HG03469 (cell line): Measurements from ENCODE around the gene ST6GALNAC2.
"Not testable (repeated sequence)": the region's sequence is repeated elsewhere in the genome, so short reads cannot be mapped to it uniquely, and the experiment has no call there.

Source experiments
- ATAC-seq: cut with Tn5 transposase; IDR thresholded peaks from one replicate; pipeline ENCODE4 v1.9.1; 2021; ENCODE audit warnings: mild to moderate bottlenecking, moderate library complexity, moderate number of reproducible peaks; ENCODE audit not compliant: unreplicated experiment

Gene ST6GALNAC2

DNA sequence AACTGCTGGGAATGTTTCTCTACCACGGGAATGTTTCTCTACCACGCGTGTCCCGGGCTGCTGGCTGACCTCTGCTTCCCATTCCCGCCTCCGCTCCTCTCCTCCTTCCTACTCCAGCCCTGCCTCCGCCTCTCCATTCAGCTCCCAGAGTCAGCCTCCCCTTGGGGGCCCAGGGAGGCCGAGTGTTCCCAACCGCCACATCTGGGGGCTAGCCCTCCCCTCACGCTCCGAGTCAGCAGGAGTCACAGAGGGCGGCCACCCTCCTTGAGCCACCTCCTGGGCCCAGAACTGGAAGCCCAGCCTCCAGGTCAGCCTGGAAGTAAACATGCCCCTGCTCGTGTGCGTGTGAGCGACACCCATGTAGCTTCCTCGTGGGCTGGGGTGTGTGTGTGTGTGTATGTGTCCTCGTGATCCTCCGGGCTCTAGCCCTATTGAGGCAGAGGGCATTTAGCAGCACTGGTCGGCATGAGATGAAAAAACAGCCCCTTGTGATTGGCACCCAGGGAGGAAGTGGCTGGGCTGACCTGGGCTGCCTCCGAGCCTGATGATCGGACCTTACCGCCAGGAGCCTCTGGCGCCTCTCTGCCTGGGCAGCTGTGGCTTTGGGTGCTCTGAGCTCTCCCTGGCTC, 55.5 kb downstream of the ST6GALNAC2 start:
- ATAC-seq, result no peak

GRCh38 chr17:76529224-76530094, 56.2 kb downstream of the ST6GALNAC2 start:
- ATAC-seq, result no peak

- ATAC-seq, result no peak
Observed at GRCh38 chr17:76528528-76529223, 57.0 kb downstream of the ST6GALNAC2 start.

DNA sequence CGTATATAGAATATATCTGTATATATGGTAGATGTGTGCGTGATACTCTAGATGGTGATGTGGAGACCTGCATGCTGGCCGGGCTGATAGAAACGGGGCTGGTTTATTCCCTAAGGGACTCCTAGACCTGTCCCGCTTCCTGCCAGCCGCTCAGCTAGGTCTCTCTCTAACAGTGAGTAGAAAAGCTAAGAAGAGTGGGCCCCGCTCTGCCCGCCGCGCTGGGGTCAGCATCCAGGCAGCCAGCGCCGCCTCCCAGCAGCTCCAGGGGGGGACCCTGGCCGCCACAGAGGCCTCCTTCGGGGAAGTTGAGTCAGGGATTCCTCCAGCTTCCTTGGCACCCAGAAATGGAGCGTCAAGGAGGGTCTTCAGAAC, 57.5 kb downstream of the ST6GALNAC2 start:
- ATAC-seq, result no peak

GRCh38 chr17:76527430-76528111, 58.1 kb downstream of the ST6GALNAC2 start:
- ATAC-seq, result no peak

DNA sequence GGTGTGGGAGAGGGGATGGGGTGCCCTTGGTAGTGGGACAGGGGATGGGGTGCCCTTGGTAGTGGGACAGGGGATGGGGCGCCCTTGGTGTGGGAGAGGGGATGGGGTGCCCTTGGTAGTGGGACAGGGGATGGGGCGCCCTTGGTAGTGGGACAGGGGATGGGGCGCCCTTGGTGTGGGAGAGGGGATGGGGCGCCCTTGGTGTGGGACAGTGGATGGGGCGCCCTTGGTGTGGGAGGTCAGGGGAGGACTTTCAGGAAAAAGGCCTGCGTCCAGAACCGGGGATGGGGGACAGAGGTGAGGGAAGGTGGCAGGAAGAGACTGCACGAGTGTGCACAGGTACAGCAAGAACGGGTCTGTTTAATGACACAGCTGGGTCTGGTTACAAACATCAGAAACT, 58.6 kb downstream of the ST6GALNAC2 start:
- ATAC-seq, result not testable (repeated sequence)

DNA sequence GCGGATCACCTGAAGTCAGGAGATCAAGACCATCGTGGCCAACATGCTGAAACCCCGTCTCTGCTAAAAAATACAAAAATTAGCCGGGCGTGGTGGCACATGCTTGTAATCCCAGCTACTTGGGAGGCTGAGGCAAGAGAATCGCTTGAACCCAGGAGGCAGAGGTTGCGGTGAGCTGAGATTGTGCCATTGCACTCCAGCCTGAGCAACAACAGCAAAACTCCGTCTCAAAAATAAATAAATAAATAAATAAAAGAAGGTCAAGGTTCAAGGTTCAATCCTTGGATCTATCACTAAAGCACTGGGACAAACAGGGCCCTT, 60.2 kb downstream of the ST6GALNAC2 start:
- not testable (repeated sequence) for ATAC-seq

- ATAC-seq, result no peak
Observed at GRCh38 chr17:76524598-76525512, 60.8 kb downstream of the ST6GALNAC2 start.

DNA sequence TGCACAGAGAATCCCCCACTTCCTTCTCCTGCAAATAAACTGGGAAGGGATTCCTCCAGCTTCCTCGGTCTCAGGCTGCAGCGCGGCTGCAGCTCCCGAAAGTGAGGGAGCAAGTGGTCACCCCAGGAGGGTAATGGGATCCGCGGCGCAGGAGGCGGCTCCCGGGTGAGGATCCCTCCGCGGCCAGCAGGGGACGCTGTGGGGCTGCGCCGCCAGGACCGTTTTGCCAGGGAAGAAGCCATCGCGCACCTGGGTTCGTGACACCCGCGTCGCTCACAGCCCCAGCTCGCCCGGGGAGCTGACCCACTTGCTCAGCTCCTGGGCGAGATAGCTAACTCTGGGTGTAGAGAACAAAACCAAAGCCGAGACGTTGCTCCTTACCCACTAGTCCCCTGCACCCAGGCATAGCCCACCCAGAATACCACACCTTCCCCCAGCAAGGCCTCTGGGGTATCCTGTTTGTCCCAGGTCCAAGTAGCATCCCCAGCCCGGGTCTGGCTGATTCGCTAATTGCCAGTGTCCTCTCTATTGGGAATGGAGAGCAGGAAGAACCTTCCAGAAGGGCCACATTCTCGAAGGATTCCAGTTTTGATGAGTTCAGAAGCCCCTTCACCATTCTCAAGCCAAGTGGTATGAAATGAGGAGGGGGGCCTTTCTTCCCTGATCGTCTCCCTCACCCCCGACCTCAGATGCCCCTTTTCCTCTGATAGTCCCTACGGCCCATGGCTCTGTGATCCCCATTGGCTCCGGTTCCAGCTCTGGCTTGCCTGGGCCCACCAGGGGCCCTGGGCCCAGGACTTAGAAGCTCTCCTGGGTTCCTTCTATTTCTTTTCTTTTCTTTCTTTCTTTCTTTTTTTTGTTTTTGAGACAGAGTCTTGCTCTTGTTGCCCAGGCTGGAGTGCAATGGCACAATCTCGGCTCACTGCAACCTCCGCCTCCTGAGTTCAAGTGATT, 62.3 kb downstream of the ST6GALNAC2 start:
- no peak for ATAC-seq

DNA sequence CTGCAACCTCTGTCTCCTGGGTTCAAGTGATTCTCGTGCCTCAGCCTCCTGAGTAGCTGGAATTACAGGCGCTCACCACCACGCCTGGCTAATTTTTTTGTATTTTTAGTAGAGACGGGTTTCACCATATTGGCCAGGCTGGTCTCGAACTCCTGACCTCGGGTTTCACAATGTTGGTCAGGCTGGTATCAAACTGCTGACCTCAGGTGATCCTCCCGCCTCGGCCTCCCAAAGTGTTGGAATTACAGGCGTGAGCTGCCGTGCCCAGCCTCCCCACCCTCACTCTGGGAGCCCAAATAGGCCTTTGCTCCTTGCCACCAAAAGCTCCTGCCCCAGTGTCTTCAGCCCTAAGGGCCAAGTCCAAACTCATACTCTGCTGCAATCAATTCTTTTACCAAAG, 64.0 kb downstream of the ST6GALNAC2 start:
- ATAC-seq, result not testable (repeated sequence)

DNA sequence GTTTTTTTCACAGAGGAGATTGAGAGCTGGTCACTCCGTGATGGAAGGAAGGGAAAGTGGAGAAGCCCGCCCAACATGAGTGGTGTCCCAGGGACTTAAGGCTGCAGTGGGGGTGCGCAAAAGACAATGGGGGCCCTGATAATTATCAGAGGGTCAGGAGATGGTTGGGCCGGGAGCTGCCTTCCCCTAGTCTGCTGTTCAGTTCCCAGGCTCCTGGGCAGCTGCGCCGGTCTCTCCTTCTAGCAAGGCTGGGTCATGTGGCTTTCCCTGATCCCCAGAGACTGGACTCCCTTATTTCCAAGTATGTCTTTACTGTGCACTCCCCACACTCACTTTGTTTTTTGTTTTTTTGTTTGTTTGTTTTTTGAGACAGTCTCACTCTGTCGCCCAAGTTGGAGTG, 64.4 kb downstream of the ST6GALNAC2 start:
- ATAC-seq, result no peak

DNA sequence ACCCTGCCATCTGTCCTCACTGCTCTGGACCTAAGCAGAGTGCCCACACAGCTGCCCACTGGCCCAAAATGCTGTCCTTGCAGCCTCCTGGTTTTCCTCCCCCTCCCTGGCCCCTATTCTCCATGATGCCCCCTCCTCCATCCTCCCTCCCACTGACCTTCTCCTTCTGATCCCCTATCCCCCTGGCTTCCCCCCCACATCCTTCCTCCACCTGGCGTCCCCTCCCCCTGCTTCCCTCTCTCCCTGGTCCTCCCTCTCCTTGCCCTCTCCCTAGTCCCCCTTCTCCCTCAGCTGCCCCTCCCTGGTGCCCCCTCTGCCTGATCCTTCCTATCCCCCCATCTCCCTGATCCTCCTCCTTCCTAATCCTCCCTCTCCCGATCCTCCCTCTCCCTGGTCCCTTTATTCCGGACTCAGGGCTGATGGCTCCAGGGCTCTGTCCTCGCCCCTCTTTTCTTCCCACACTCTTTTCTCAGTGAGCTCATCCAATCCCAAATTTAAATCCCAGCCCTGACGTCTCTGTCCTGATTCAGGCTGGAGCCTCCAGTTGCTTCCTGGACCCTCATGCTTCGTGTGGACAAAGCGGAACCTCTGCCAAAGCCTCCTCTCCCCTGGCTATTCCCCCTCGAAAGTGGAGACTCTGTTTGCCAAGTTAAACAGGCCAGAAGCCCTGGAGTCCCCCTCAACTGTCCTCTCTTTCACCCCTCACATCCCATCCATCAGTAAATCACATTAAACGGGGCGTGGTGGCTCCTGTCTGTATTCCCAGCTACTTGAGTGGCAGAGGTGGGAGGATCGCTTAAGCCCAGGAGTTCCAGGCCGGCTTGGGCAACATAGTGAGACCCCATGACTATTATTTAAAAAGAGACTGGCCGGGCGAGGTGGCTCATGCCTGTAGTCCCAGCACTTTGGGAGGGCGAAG, 66.4 kb downstream of the ST6GALNAC2 start:
- no peak for ATAC-seq

DNA sequence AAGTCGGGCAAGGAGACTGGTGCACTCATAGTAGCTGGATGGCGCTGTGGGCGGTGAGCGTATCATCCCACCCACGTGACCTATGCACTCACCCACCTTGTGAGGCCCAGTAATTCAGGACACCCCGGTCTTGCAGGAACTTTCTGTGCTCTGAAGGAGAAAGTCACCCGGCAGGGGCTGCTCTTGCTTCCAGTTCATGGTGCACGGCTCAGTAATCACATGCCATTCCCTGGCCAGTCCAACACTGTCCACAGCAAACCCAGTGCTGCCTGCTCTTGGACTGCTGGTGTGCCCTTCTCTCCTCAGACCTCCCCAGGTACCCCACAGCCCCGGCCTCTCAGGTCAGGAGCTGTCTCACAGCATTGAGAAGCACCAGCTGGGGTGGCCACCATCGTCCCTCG, 68.0 kb downstream of the ST6GALNAC2 start:
- no peak for ATAC-seq
